Measurements from ENCODE around the gene CARS2. TPM values are rescaled to one million over a fixed set of nuclear protein-coding genes. Genes with fewer than 3 reads are reported as not detected.
"Not testable (repeated sequence)": the region's sequence is repeated elsewhere in the genome, so short reads cannot be mapped to it uniquely, and the experiment has no call there.

CARS2 gene
- total RNA-seq, 2 donors from 2014 or later = 43.0 to 82.6 TPM

- TF ChIP-seq CTCF (IDR thresholded peaks at IDR 0.05) = no peak
- Histone ChIP-seq H3K27me3 (no peaks in the 10 kb centered on the region), H3K9ac (ENCODE audit: low read depth in 2 of 2, low read length in 2 of 2) (no peak overlapping the region), H3K4me1 (no peaks in the 10 kb centered on the region), H3K4me3 (no peak overlapping the region), H3K9me3 (no peaks in the 10 kb centered on the region), H3K27ac (no peak overlapping the region), H3K36me3 (no peaks in the 10 kb centered on the region)
- DNase-seq = no peak
- intact Hi-C loops (cut with DNase I) = loop anchor here (10.0 kb wide), 2 partner anchors 85 to 205 kb away; partner anchors contain the start of gene NAXD
Observed at GRCh38 chr13:110699148-110700145, 6.5 kb downstream of the CARS2 start.

- no peak for DNase-seq
- no peak for TF ChIP-seq CTCF (IDR thresholded peaks at IDR 0.05)
- Histone ChIP-seq H3K9me3 (no peaks in the 10 kb centered on the region), H3K27me3 (no peaks in the 10 kb centered on the region), H3K4me3 (no peak overlapping the region), H3K27ac (no peak overlapping the region), H3K9ac (ENCODE audit: low read depth in 2 of 2, low read length in 2 of 2) (no peak overlapping the region), H3K4me1 (no peaks in the 10 kb centered on the region), H3K36me3 (no peaks in the 10 kb centered on the region)
- intact Hi-C loops (cut with DNase I) = no loop called here
Observed at GRCh38 chr13:110698689-110699088, 7.2 kb downstream of the CARS2 start.

- DNase-seq = no peak
- Histone ChIP-seq H3K9ac (ENCODE audit: low read depth in 2 of 2, low read length in 2 of 2) (no peak overlapping the region), H3K4me1 (no peaks in the 10 kb centered on the region), H3K4me3 (no peak overlapping the region), H3K27me3 (no peaks in the 10 kb centered on the region), H3K27ac (no peak overlapping the region), H3K36me3 (no peaks in the 10 kb centered on the region), H3K9me3 (no peaks in the 10 kb centered on the region)
- no peak for TF ChIP-seq CTCF (IDR thresholded peaks at IDR 0.05)
- intact Hi-C loops (cut with DNase I) = no loop called here
Observed at GRCh38 chr13:110697842-110698241, 8.1 kb downstream of the CARS2 start.

GRCh38 chr13:110696776-110697175 is 9.1 kb downstream of the CARS2 start:
- Histone ChIP-seq H3K4me1 (no peaks in the 10 kb centered on the region), H3K4me3 (no peak overlapping the region), H3K9me3 (no peaks in the 10 kb centered on the region), H3K27ac (no peak overlapping the region), H3K9ac (ENCODE audit: low read depth in 2 of 2, low read length in 2 of 2) (no peak overlapping the region), H3K27me3 (no peaks in the 10 kb centered on the region), H3K36me3 (no peaks in the 10 kb centered on the region)
- intact Hi-C loops (cut with DNase I) = no loop called here
- no peak for TF ChIP-seq CTCF (IDR thresholded peaks at IDR 0.05)
- no peak for DNase-seq

- intact Hi-C loops (cut with DNase I); H3K36me3 ChIP-seq: not testable (repeated sequence)
Observed at GRCh38 chr13:110695774-110696173, 10.1 kb downstream of the CARS2 start.

GRCh38 chr13:110690516-110690915 is 15.4 kb downstream of the CARS2 start:
- H3K4me3 ChIP-seq = no peak overlapping the region
- intact Hi-C loops (cut with DNase I) = no loop called here
- TF ChIP-seq CTCF (IDR thresholded peaks at IDR 0.05) = no peak
- no peak for DNase-seq
- H3K36me3 ChIP-seq = peaks cover 5% of the 10 kb centered on the region
- H3K27ac ChIP-seq = no peak overlapping the region
- H3K9ac ChIP-seq (ENCODE audit: low read depth in 2 of 2, low read length in 2 of 2) = no peak overlapping the region
- H3K9me3 ChIP-seq = no peaks in the 10 kb centered on the region
- H3K4me1 ChIP-seq = no peaks in the 10 kb centered on the region
- H3K27me3 ChIP-seq = no peaks in the 10 kb centered on the region

More at GRCh38 chr13:110695774-110696173, 10.1 kb downstream of the CARS2 start:
- H3K27me3 ChIP-seq; DNase-seq; H3K9me3 ChIP-seq; H3K4me1 ChIP-seq; H3K27ac ChIP-seq; H3K4me3 ChIP-seq; H3K9ac ChIP-seq (ENCODE audit: low read depth in 2 of 2, low read length in 2 of 2): not testable (repeated sequence)

Data from colonic mucosa (tissue), 4 donors.